Hepatocyte (in vitro differentiated cells): Measurements from ENCODE around the gene RANBP17.

Source experiments
- CTCF ChIP-seq: fragments of 200-600 bp; sonication (generic); IDR thresholded peaks from 2 replicates; pipeline ENCODE4 v1.5.1; 2016; ENCODE audit warnings: antibody characterized with exemption, mild to moderate bottlenecking; ENCODE audit not compliant: poor library complexity
- EZH2 ChIP-seq: fragments of 200-600 bp; sonication (generic); IDR thresholded peaks from 2 replicates; pipeline ENCODE4 v1.6.1; 2016; ENCODE audit warnings: antibody characterized with exemption, mild to moderate bottlenecking, borderline replicate concordance
- EZH2phosphoT487 ChIP-seq: fragments of 200-600 bp; sonication (generic); IDR thresholded peaks from one replicate; pipeline ENCODE4 v1.6.1; 2018; ENCODE audit warnings: antibody characterized with exemption, mild to moderate bottlenecking, low read depth, moderate library complexity; ENCODE audit not compliant: unreplicated experiment, severe bottlenecking

GRCh38 chr5:171271798-171272197 lies 410.0 kb downstream of the RANBP17 start:
- TF ChIP-seq CTCF (no peak), EZH2 (no peak), EZH2phosphoT487 (no peak)
